ENCODE measurements around the gene UPK1A.
A peak's percentile ranks its signal among the peaks of the same experiment; 100 is the strongest.
"Not testable (repeated sequence)": the region's sequence is repeated elsewhere in the genome, so short reads cannot be mapped to it uniquely, and the experiment has no call there.

Gene UPK1A

DNA sequence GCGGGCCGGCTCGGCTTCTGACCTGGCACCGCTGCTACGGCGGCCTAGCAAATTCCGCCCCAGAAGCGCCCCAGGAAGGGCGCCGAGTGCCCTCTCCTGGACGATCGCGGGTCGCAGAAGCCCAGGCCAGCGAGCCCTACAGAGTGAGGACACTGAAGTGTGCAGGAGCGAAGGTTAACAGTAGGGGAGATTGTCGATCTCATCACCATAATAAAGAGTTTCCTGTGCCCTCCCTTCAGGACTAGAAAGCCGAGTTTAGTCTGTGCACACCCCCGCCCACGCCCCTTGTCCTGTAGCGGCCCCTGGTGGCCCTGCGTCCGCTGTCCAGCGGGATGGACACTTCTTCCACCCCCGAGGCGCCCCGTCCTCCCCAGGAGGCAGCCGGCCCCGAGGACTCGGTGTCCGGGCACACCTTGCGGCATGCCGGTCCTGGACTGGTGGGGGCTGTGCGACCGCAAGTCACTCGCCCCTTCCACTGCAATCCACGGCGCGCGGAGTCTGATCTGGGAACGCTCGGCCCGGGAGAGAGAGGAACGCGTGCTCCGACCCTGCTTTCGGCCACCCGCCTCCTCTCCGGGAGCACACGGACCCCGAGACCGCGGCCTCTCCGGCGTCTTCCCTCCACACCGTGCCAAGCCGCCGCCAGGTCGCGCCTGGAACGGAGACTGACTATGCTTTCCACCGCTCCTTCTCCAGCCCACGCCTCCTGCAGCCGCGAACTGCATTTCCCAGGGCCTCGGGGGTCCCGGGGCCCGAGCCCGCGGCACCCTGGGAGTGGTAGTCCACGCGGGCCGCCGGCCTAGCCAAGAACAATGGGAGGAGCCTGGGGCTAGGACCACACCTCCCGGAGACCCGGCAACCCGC is 50.7 kb downstream of the UPK1A start:
- DNase-seq (ENCODE audit: low read depth in 3 of 3, low spot score in 1 of 3) = peak; percentile 89 to 93 (median 93)

DNA sequence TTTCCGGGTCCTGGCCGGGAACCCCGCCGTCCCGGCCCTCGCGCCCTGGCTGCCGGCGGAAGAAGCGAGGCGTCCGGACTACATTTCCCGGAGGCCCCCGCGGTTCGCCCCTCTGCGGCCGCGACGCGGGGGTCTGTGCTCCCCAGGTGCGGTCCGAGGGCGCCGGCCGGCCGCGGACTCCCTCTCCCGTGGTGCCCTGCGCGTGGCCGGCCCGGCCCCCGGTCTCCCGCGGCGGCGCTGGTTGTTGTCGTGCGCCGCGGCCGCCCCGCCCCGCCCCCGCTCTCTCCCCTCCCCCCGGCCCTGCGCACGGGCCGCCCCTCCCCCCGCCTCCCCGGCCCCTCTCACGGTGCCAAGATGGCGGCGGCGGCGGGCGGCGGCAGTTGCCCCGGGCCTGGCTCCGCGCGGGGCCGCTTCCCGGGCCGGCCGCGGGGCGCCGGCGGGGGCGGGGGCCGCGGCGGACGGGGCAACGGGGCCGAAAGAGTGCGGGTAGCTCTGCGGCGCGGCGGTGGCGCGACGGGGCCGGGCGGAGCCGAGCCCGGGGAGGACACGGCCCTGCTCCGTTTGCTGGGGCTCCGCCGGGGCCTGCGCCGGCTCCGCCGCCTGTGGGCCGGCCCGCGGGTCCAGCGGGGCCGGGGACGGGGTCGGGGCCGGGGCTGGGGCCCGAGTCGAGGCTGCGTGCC is 51.5 kb downstream of the UPK1A start, which contains the start of gene KMT2B:
KMT2B (plus strand) TSS at position 339 of the 680 bp plus-strand sequence; CDS start at position 355, 16 bp downstream.
- DNase-seq (ENCODE audit: low read depth in 3 of 3, low spot score in 1 of 3) = no peak

DNA sequence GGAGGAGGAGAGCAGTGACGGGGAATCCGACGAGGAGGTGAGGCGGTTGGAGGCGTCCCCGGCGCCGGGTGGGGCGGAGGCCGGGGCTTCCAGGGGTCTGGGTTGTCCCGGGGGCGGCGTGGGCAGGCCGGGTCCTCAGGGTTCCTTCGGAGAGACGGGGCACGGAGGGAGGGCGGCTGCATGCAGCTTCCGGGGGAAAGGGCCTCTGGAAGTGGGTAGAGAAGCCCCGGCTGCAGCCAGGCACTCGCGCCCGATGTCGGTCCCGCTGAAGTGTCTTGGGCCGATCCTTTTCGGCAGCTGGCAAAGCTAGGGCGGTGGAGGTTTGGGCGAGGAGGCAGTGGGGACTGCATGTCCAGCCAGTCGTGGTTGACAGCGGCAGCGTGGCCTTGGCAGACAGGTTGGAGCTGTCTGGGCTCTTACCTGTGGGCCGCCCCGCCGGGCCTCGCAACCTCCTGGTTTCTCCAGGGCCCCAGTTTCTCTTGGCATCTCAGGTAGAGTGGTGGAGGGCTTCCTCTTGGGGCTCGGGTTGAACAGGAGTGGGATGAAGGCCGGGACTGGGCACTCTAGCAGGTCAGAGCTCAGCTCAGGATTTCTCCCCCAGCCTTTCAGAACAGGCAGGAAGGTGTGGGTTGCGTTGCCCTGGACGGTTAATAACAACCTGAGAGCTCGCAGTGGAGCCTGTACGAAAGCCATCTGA is 52.2 kb downstream of the UPK1A start:
- DNase-seq (ENCODE audit: low read depth in 3 of 3, low spot score in 1 of 3) = peak in 1 of 3 donors; percentile 42

DNA sequence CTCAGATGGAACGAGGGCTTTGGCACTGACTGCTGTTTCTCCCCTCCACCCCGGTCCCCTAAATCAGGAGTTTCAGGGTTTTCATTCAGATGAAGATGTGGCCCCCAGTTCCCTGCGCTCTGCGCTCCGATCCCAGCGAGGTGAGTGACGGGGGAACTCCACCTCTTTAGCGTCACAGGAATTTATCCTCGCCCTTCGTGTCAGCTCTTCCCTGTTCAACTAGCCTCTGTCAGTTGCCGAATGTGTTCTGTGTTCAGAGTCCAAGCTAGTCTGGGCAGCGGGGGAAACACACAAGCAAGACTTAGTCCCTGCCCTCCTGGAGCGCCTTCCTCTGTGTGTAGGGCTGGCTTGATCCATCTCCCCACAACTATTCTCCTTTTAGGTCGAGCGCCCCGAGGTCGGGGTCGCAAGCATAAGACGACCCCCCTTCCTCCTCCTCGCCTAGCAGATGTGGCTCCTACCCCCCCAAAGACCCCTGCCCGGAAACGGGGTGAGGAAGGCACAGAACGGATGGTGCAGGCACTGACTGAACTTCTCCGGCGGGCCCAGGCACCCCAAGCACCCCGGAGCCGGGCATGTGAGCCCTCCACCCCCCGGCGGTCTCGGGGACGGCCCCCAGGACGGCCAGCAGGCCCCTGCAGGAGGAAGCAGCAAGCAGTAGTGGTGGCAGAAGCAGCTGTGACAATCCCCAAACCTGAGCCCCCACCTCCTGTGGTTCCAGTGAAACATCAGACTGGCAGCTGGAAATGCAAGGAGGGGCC is 53.3 kb downstream of the UPK1A start:
- no peak for DNase-seq (ENCODE audit: low read depth in 3 of 3, low spot score in 1 of 3)

GRCh38 chr19:35720163-35720524 is 53.8 kb downstream of the UPK1A start:
- no peak for DNase-seq (ENCODE audit: low read depth in 3 of 3, low spot score in 1 of 3)

DNA sequence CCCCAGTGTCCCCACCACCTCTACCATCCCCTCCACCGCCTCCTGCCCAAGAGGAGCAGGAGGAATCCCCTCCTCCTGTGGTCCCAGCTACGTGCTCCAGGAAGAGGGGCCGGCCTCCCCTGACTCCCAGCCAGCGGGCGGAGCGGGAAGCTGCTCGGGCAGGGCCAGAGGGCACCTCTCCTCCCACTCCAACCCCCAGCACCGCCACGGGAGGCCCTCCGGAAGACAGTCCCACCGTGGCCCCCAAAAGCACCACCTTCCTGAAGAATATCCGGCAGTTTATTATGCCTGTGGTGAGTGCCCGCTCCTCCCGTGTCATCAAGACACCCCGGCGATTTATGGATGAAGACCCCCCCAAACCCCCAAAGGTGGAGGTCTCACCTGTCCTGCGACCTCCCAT is 54.3 kb downstream of the UPK1A start:
- DNase-seq (ENCODE audit: low read depth in 3 of 3, low spot score in 1 of 3) = no peak

DNA sequence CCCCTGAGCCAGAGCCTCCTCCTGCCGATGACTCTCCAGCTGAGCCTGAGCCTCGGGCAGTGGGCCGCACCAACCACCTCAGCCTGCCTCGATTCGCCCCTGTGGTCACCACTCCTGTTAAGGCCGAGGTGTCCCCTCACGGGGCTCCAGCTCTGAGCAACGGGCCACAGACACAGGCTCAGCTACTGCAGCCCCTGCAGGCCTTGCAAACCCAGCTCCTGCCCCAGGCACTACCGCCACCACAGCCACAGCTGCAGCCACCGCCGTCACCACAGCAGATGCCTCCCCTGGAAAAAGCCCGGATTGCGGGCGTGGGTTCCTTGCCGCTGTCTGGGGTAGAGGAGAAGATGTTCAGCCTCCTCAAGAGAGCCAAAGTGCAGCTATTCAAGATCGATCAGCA is 55.1 kb downstream of the UPK1A start:
- DNase-seq (ENCODE audit: low read depth in 3 of 3, low spot score in 1 of 3) = no peak

DNA sequence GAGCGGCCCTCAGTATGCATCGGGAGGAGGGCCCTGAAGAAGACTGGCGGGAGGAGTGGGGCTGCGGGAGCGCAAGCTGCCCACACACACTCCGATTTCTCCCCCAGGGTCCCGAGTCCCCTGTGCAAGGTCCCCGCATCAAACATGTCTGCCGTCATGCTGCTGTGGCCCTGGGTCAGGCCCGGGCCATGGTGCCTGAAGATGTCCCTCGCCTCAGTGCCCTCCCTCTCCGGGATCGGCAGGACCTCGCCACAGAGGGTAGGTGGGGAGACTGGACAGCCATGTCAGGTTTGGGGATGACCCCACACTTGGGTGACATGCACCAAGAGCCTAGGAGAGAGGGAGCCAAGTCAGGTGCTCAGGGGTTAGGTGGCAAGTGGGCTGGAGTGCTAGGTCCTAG is 56.1 kb downstream of the UPK1A start:
- no peak for DNase-seq (ENCODE audit: low read depth in 3 of 3, low spot score in 1 of 3)

- DNase-seq (ENCODE audit: low read depth in 3 of 3, low spot score in 1 of 3) = no peak
Observed at GRCh38 chr19:35722897-35723296, 56.6 kb downstream of the UPK1A start.

DNA sequence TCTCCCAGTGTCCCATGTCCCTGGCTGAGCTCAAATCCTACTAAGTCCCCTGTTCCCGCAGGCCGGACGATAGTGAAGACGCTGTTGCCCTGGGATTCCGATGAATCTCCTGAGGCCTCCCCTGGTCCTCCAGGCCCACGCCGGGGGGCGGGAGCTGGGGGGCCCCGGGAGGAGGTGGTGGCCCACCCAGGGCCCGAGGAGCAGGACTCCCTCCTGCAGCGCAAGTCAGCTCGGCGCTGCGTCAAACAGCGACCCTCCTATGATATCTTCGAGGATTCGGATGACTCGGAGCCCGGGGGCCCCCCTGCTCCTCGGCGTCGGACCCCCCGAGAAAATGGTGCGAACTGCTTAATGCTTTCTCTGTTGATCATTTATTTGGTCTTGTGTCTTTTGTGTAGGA is 57.4 kb downstream of the UPK1A start:
- DNase-seq (ENCODE audit: low read depth in 3 of 3, low spot score in 1 of 3) = no peak

GRCh38 chr19:35724132-35724531 is 57.8 kb downstream of the UPK1A start:
- not testable (repeated sequence) for DNase-seq (ENCODE audit: low read depth in 3 of 3, low spot score in 1 of 3)

DNA sequence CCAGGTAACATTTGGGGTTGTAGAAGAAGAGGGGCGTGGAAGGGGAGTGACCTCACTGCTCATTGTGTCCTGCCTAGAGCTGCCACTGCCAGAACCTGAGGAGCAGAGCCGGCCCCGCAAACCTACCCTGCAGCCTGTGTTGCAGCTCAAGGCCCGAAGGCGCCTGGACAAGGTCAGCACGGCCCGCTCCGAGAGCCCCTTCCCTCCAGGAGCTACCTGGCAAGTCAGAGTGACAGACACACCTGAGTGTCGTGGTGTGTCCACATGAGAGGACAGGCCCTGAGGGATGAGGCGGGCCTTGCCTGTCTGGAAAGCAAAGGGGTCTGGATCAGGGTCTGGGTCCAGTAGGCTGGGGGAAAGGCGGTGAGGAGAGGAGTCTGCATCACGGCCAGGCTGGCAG is 58.2 kb downstream of the UPK1A start:
- DNase-seq (ENCODE audit: low read depth in 3 of 3, low spot score in 1 of 3) = no peak

GRCh38 chr19:35725216-35725861 is 59.0 kb downstream of the UPK1A start:
- DNase-seq (ENCODE audit: low read depth in 3 of 3, low spot score in 1 of 3) = no peak

GRCh38 chr19:35727053-35727955 is 61.0 kb downstream of the UPK1A start:
- no peak for DNase-seq (ENCODE audit: low read depth in 3 of 3, low spot score in 1 of 3)

Data from stimulated activated CD4-positive, alpha-beta T cell treated with anti-CD3 and anti-CD28 coated beads, TNF-alpha, amount 100 ng/mL, for 1 hour (primary cell).